Sciatic nerve (tissue), 2 donors: ENCODE data around the gene STK10. TPM values are rescaled to one million over a fixed set of nuclear protein-coding genes. Genes with fewer than 3 reads are reported as not detected.

Experiments used
- ATAC-seq: fragments of 200-7000 bp; cut with Tn5 transposase; one replicate; pipeline ENCODE4 v1.9.1; 2020; ENCODE audit warnings: mild to moderate bottlenecking, moderate library complexity
- DNase-seq: peaks from one replicate; pipeline ENCODE4 v3.0.0-alpha.2; 2020; ENCODE audit warnings: low spot score
- intact Hi-C: fragments of 100-400 bp; cut with DNase I; formaldehyde crosslinking; loops from one replicate; pipeline ENCODE4 v1.14.2; 2022
- total RNA-seq: library from RNA; stranded (reverse); fragmentation: NEBNext Ultra II Directional; extraction: Animal tissue kit (Norgen Biotek cat#: 25700); gene quantifications from one replicate; pipeline ENCODE4 v1.2.1, GENCODE V29; 2021
- donor health status: DM: no; HTN: no; CAD: no.
- donor health status: DM: no; HTN: no; CAD: no.

Gene STK10
- total RNA-seq, 1 donor from 2014 or later = 89.4 TPM

- intact Hi-C loops = no loop called here
- peak; percentile 31 for ATAC-seq
- DNase-seq = no peak
Measured at GRCh38 chr5:172077664-172078425, 110.2 kb downstream of the STK10 start.

DNA sequence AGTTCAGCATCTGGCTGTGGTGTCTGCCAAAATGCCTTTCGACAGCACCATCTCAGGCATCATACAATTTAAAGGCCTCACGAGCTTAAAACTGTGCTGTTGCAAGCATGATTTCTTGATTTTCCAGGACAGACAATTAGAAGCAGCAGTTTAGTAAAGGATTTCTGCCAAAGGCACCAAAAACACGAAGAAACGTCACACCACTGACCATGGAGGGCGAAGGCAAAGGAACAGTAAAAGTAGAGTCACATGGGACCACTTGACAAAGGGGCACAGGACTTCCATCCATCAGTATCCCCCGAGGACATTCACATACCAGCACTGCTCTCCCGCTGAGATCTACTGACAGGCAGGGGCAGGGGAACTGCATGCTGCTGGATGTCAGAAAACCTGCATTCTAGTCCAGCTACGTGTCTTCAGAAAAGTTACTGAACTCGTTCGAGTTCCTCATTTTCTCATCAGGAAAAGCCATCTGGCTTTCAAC is 111.2 kb downstream of the STK10 start:
- intact Hi-C loops = no loop called here
- ATAC-seq (peak; percentile 80), DNase-seq (no peak)

DNA sequence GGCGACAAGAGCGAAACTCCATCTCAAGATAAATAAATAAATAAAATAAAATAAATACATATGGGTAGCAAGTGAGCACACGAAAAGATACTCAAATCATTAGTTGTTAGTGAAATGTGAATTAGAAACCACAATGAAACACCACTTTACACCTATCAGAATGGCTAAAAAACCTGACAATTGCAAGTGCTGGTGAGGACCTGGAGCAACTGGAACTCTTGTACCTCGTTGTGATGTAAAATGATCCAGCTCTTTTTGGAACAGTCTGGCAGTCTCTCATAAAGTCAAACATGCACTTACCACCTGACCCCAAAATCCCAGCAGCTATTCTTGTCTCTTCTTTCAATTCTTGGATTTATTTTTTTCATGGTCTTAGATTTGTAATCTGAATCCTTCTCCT is 112.4 kb downstream of the STK10 start:
- intact Hi-C loops = no loop called here
- DNase-seq = no peak
- ATAC-seq = no peak

DNA sequence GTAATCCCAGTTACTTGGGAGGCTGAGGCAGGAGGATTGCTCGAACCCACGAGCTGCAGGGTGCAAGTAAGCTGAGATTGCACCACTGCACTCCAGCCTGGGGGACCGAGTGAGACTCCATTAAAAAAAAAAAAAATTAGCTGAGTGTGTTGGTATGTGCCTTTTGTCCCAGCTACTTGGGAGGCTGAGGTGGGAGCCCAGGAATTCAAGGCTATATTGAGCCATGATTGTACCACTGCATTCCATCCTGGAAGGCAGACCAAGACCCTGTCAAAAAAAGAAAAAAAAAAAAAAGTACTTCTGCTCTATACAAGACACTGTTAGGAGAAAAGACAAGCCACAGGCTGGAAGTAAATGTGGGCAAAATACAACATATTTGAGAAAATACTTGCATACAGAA is 113.1 kb downstream of the STK10 start:
- ATAC-seq (no peak), DNase-seq (no peak)
- intact Hi-C loops = no loop called here

GRCh38 chr5:172071309-172071875 is 116.6 kb downstream of the STK10 start:
- intact Hi-C loops = no loop called here
- DNase-seq (no peak), ATAC-seq (no peak)

DNA sequence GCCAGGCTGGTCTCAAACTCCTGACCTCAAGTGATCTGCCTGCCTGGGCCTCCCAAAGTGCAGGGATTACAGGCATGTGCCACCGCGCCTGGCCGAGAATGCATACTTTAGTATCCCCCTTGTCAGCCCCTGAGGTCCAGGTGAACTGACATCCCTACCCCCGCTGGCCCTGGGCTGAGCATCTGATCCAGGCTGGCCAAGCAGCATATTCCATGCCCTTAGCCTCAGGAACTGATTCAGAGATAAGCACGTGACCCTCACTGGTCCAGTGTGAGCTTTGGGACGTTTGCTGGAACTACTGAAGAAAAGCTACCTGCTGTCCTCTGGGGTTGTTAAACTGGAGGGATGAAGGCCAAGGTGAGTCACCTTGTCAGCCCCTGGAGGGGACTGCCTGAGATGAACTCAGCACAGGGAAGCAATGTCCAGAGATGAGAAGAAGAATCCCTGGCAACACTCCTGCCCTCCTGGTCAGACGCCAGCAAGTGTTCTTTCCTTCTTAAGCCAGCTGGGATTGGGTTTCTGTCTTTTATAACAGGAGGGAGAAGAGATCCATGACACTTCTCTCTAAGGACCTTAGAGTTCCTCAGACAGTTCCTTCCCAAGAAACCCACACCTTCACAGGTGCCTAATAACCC is 122.5 kb downstream of the STK10 start:
- intact Hi-C loops = no loop called here
- ATAC-seq (peak; percentile 36), DNase-seq (no peak)

DNA sequence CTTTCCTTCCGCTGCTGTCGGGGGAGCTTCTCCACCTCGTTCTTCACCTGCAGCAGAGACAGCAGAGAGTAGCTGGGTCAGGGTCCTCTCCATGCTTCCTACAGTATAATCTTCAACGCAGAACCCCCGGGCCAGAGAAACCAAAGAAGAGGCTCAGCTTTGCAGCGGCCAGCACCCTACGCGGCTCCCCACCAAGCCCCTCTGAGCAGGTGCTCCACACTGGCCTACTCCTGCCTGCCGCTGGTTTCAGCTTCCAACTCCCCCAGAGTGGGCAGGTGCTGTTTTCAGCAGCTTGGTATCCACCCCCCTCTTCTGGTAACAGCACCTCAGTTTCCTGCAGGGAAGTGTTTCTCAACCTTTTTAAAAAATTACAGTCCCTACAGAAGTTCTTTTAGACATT is 123.3 kb downstream of the STK10 start:
- no peak for ATAC-seq
- intact Hi-C loops = no loop called here
- DNase-seq = no peak

GRCh38 chr5:172064358-172064757 is 123.7 kb downstream of the STK10 start:
- DNase-seq (no peak), ATAC-seq (no peak)
- intact Hi-C loops = no loop called here

DNA sequence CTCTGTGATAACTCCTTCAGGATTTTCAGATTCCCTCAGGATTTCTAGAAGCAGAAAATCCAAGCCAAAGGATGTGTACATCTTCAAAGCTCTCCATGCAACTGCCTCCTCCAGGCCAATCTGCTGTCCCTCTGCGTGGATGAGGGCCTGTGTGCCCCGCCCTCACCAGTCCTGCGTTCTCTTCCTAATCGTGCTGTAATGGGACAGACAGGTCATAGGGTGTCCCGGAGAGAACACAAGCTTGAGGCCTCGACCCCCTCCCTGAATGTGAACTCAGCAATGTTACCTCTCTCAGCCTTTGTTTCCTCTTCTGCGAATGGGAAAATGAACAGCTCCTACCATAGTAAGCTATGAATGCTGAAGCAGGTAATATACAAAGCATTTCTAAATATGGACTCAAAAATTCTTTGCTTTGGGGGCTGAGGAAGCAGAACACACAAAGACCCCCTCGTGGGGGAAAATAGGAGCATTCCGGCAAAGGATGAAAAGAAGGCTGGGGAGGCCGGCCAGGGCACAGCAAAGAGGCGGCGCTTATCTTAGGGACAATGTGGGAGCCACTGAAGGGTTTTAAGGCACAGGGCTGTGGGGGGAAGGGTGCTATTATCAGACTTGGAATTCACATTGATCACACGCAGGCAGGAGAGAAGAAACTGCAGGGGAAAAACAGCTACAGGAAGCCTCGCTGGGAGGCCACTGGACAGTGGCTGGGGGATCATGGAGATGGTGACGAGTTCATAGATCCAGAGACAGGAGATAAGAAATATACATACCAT is 124.4 kb downstream of the STK10 start:
- ATAC-seq (no peak), DNase-seq (no peak)
- intact Hi-C loops = no loop called here

GRCh38 chr5:172059661-172060100 is 128.3 kb downstream of the STK10 start:
- intact Hi-C loops = loop anchor here (10.0 kb wide), 1 partner anchor 145 kb away; no protein-coding TSS in a partner anchor
- DNase-seq (no peak), ATAC-seq (peak; percentile 25)

DNA sequence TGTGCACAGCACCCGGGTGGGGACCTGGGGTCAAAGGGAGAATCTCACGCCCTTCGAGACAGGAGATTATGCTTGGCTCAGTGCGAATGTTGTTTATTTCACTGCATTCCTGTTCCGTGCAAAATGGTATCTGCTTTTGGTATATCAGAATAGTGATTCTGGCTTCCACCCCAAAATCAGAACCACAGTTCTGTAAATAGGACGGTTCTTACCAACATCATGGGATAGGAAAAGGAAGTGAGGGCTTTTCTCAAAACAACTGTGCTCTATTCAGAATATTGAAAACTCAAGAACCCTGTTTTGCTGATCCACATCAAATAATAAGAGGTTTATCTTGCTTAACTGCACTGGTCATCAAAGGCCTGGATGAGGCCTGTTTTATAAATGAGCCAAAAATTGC is 129.9 kb downstream of the STK10 start:
- ATAC-seq (no peak), DNase-seq (no peak)
- intact Hi-C loops = loop anchor here (10.0 kb wide), 1 partner anchor 143 kb away; no protein-coding TSS in a partner anchor

DNA sequence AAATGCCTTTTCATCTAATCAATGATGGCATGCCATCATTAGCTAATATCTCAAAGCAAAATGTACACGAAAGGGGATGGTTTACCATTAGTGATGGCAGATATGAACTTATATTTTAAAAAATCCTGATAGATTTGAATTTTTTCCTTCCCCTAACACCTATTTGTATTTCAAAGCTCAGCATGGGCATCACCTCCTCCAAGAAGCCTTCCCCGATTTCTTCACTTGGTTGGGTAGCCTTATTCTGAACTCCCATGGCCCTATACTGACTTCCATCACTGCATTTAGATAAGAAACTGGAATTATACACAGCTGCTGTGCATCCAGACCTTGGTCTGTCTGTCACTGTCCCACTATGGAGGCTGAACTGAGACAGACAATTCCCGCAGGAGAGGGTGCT is 132.0 kb downstream of the STK10 start:
- ATAC-seq = no peak
- intact Hi-C loops = loop anchor here (10.0 kb wide), 1 partner anchor 141 kb away; no protein-coding TSS in a partner anchor
- DNase-seq = no peak

DNA sequence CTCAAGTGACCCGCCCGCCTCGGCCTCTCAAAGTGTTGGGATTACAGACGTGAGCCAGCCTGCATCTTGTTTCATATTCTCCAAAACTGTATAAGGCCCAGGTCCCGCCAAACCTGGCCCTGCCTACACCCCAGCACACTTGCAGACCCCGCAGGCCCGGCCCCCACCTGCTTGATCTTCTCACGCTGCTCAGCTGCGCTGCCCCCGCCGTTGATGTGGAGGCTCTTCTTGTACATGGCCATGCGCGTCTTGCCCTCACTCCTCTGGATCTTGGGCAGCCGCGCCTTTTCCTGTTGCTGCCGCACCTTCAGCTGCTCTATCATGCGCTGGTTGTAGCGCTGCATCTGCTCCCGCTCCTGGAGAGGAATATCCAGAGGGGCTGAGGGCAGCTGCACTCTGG is 132.6 kb downstream of the STK10 start:
- DNase-seq (no peak), ATAC-seq (no peak)
- intact Hi-C loops = loop anchor here (10.0 kb wide), 1 partner anchor 141 kb away; no protein-coding TSS in a partner anchor

GRCh38 chr5:172054611-172055153 is 133.3 kb downstream of the STK10 start:
- ATAC-seq = no peak
- DNase-seq = no peak
- intact Hi-C loops = loop anchor here (10.0 kb wide), 1 partner anchor 140 kb away; no protein-coding TSS in a partner anchor

GRCh38 chr5:172052450-172053236 is 135.4 kb downstream of the STK10 start:
- intact Hi-C loops = loop anchor here (10.0 kb wide), 1 partner anchor 138 kb away; no protein-coding TSS in a partner anchor
- DNase-seq (no peak), ATAC-seq (peak; percentile 40)

DNA sequence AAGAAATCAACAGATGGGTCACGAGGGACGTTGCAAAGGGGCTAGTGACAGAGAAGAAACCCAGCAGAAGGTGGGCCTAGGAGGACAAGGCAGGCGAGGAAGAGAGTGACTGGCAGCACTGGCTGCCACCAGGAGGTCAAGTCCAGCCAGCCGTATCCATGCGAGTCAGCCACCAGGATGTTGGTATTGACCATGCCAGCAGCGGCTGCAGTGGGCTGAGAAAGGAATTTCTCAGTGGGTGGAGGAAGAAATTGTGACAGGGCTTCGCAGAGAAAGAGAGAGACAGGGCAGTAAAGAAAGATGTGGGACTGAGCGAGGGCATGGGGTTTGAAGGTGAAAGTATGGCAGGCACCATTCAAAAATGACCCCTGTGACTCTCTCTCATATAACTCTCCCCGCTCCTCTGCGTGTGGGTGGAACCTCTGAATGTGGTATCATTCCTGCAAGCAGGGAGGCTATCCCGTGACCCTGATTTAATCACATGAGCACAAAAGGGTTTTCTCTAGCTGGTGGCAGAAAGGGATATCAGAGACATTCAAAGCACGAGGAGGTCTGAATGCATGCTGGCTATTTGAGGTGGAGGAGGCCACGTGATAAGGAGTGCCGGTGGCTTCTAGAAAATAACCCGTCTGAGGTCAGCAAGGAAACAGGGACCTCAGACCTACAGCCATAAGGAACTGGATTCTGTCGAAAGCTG is 136.2 kb downstream of the STK10 start:
- DNase-seq (no peak), ATAC-seq (peak; percentile 47)
- intact Hi-C loops = loop anchor here (10.0 kb wide), 1 partner anchor 137 kb away; no protein-coding TSS in a partner anchor

DNA sequence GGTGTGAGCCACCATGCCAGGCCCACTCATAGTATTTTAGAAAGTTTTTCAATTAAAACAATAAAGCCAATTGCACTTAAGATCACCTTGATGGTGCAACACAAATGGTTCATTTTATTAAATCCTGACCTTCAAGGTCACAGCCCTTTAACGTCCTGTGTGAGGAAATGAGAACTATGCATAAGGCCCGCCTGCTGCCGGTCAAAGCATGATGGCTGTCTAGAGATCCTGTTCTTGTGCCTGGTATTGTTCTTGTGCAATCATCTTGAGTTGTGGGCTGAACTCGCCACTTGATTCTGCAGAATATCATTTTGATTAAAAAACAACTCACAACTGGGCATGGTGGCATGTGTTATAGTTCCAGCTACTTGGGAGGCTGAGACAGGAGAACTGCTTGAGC is 137.9 kb downstream of the STK10 start:
- intact Hi-C loops = loop anchor here (10.0 kb wide), 1 partner anchor 135 kb away; no protein-coding TSS in a partner anchor
- DNase-seq = no peak
- no peak for ATAC-seq
